Sigmoid colon (tissue), 4 donors: ENCODE data around the gene EVI5L.

Experiments
- EP300 ChIP-seq, 4 donors: sonication (generic); formaldehyde crosslinking; IDR thresholded peaks; one replicate each; pipeline ENCODE4 v1.6.1; 2017; ENCODE audit warnings: antibody characterized with exemption in 4 of 4
- POLR2A ChIP-seq, 2 donors: fragments of 450-650 bp; IDR thresholded peaks; one replicate each; pipeline ENCODE4 v1.6.1; 2016; ENCODE audit warnings: antibody characterized with exemption in 2 of 2, mild to moderate bottlenecking in 2 of 2, moderate library complexity in 2 of 2
- POLR2AphosphoS5 ChIP-seq, 4 donors: sonication (generic); formaldehyde crosslinking; IDR thresholded peaks; one replicate each; pipeline ENCODE4 v1.6.1; 2017; ENCODE audit warnings: antibody characterized with exemption in 4 of 4
- TF ChIP-seq, protein P1 (sequence below), 4 experiments: fragments of 450-650 bp in 3 of 4; fragments of 200-600 bp in 1 of 4; IDR thresholded peaks; one replicate each; pipeline ENCODE4 v1.5.1; 2016 to 2019; ENCODE audit warnings: antibody characterized with exemption in 4 of 4, mild to moderate bottlenecking in 3 of 4, moderate library complexity in 2 of 4

DNA sequence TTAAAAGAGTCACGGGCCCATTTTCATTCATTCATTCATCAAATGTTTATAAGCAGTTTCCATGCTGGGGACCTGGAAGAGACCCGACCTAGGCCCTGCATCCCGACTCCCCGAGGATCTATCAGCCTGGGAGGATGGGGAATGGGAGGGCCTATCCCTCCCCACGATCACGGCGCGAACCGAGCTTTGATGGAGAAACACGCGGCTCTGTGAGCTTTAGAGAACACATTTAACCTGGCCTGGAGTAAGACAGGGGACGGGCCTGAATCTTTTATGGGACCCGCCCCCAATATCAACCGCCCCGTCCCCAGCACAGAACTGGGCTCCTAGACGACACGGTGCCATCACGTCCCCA, 875 bp upstream of the EVI5L start:
- TF ChIP-seq, protein P1, sequence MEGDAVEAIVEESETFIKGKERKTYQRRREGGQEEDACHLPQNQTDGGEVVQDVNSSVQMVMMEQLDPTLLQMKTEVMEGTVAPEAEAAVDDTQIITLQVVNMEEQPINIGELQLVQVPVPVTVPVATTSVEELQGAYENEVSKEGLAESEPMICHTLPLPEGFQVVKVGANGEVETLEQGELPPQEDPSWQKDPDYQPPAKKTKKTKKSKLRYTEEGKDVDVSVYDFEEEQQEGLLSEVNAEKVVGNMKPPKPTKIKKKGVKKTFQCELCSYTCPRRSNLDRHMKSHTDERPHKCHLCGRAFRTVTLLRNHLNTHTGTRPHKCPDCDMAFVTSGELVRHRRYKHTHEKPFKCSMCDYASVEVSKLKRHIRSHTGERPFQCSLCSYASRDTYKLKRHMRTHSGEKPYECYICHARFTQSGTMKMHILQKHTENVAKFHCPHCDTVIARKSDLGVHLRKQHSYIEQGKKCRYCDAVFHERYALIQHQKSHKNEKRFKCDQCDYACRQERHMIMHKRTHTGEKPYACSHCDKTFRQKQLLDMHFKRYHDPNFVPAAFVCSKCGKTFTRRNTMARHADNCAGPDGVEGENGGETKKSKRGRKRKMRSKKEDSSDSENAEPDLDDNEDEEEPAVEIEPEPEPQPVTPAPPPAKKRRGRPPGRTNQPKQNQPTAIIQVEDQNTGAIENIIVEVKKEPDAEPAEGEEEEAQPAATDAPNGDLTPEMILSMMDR (IDR thresholded peaks at IDR 0.05): no peak
- TF ChIP-seq POLR2AphosphoS5 (IDR thresholded peaks at IDR 0.05): no peak
- TF ChIP-seq POLR2A (IDR thresholded peaks at IDR 0.05): no peak
- no peak for TF ChIP-seq EP300 (IDR thresholded peaks at IDR 0.05)
